ENCODE data around the gene TGFBR3L.
"Not testable (repeated sequence)": the region's sequence is repeated elsewhere in the genome, so short reads cannot be mapped to it uniquely, and the experiment has no call there.

- not testable (repeated sequence) for TF ChIP-seq CTCF (IDR thresholded peaks at IDR 0.05; ENCODE audit: insufficient read depth, low read depth, low read length); EZH2 (IDR thresholded peaks at IDR 0.05; ENCODE audit: insufficient read depth, low read length)
Observed at GRCh38 chr19:7918062-7918614, 3.5 kb downstream of the TGFBR3L start.

Data from astrocyte (in vitro differentiated cells and primary cell).